ENCODE measurements around the gene MYO10. TPM values are rescaled to one million over a fixed set of nuclear protein-coding genes. Genes with fewer than 3 reads are reported as not detected.

The MYO10 gene
- total RNA-seq, 2 experiments from 2014 or later = 0.03 to 1.7 TPM

- no peak overlapping the region for H2AFZ ChIP-seq (ENCODE audit: low read length)
- BruUV-seq (replicated peaks) = no TSS peak
- no peak overlapping the region for H3K4me2 ChIP-seq (ENCODE audit: low read length)
- H3K9me2 ChIP-seq (ENCODE audit: insufficient read depth, low read length) = no peaks in the 10 kb centered on the region
- H3K79me2 ChIP-seq (ENCODE audit: insufficient read depth, low read depth, low read length) = no peaks in the 10 kb centered on the region
- ChIA-PET POLR2A (interaction anchor here (0.7 to 1.5 kb wide), 2 partner anchors 26 to 202 kb away, joined by 3 to 4 read pairs; no protein-coding TSS in a partner anchor), CTCF (ENCODE audit: unreplicated experiment) (no interaction called here)
- no peak overlapping the region for H3K27ac ChIP-seq (ENCODE audit: low read depth, low read length, poor library complexity, severe bottlenecking)
- intact Hi-C loops (cut with micrococcal nuclease; ENCODE audit: unreplicated experiment) = no loop called here
- TF ChIP-seq EZH2phosphoT487 (IDR thresholded peaks at IDR 0.05; ENCODE audit: borderline replicate concordance, low read depth, low read length) = no peak
- TF ChIP-seq CTCF (conservative IDR thresholded peaks at IDR 0.05; ENCODE audit: low read length) = no peak
- no peak overlapping the region for H3K4me3 ChIP-seq (ENCODE audit: low read depth, low read length, poor library complexity, severe bottlenecking)
- DNase-seq (ENCODE audit: low spot score) = no peak
- H4K20me1 ChIP-seq (ENCODE audit: insufficient read depth, low read length) = no peaks in the 10 kb centered on the region
- no peaks in the 10 kb centered on the region for H3K9me3 ChIP-seq (ENCODE audit: low read length)
- no peaks in the 10 kb centered on the region for H3K4me1 ChIP-seq (ENCODE audit: insufficient read depth, low read length, poor library complexity, severe bottlenecking)
- H3K36me3 ChIP-seq (ENCODE audit: insufficient read depth, low read length) = no peaks in the 10 kb centered on the region
Measured at GRCh38 chr5:16757146-16757545, 178.9 kb downstream of the MYO10 start.

GRCh38 chr5:16756692-16757091 lies 179.4 kb downstream of the MYO10 start:
- H3K4me1 ChIP-seq (ENCODE audit: insufficient read depth, low read length, poor library complexity, severe bottlenecking) = no peaks in the 10 kb centered on the region
- H3K79me2 ChIP-seq (ENCODE audit: insufficient read depth, low read depth, low read length) = no peaks in the 10 kb centered on the region
- H3K4me2 ChIP-seq (ENCODE audit: low read length) = no peak overlapping the region
- no peaks in the 10 kb centered on the region for H3K36me3 ChIP-seq (ENCODE audit: insufficient read depth, low read length)
- POLR2A ChIA-PET = interaction anchor here (0.7 to 1.5 kb wide), 2 partner anchors 27 to 202 kb away, joined by 3 to 4 read pairs; no protein-coding TSS in a partner anchor
- no peaks in the 10 kb centered on the region for H3K9me3 ChIP-seq (ENCODE audit: low read length)
- H4K20me1 ChIP-seq (ENCODE audit: insufficient read depth, low read length) = no peaks in the 10 kb centered on the region
- TF ChIP-seq CTCF (conservative IDR thresholded peaks at IDR 0.05; ENCODE audit: low read length) = no peak
- H2AFZ ChIP-seq (ENCODE audit: low read length) = no peak overlapping the region
- intact Hi-C loops (cut with micrococcal nuclease; ENCODE audit: unreplicated experiment) = no loop called here
- H3K27ac ChIP-seq (ENCODE audit: low read depth, low read length, poor library complexity, severe bottlenecking) = no peak overlapping the region
- H3K9me2 ChIP-seq (ENCODE audit: insufficient read depth, low read length) = no peaks in the 10 kb centered on the region
- H3K4me3 ChIP-seq (ENCODE audit: low read depth, low read length, poor library complexity, severe bottlenecking) = no peak overlapping the region
- no TSS peak for BruUV-seq (replicated peaks)
- DNase-seq (ENCODE audit: low spot score) = no peak
- CTCF ChIA-PET (ENCODE audit: unreplicated experiment) = no interaction called here

- Histone ChIP-seq H3K4me3 (ENCODE audit: low read depth, low read length, poor library complexity, severe bottlenecking) (no peak overlapping the region), H2AFZ (ENCODE audit: low read length) (no peak overlapping the region), H4K20me1 (ENCODE audit: insufficient read depth, low read length) (no peaks in the 10 kb centered on the region), H3K36me3 (ENCODE audit: insufficient read depth, low read length) (no peaks in the 10 kb centered on the region), H3K4me1 (ENCODE audit: insufficient read depth, low read length, poor library complexity, severe bottlenecking) (no peaks in the 10 kb centered on the region), H3K9me3 (ENCODE audit: low read length) (no peaks in the 10 kb centered on the region), H3K9me2 (ENCODE audit: insufficient read depth, low read length) (no peaks in the 10 kb centered on the region), H3K79me2 (ENCODE audit: insufficient read depth, low read depth, low read length) (no peaks in the 10 kb centered on the region), H3K4me2 (ENCODE audit: low read length) (no peak overlapping the region), H3K27ac (ENCODE audit: low read depth, low read length, poor library complexity, severe bottlenecking) (no peak overlapping the region)
- POLR2A ChIA-PET = no interaction called here
- DNase-seq (ENCODE audit: low spot score) = no peak
- TF ChIP-seq EZH2phosphoT487 (IDR thresholded peaks at IDR 0.05; ENCODE audit: borderline replicate concordance, low read depth, low read length) = no peak
- TF ChIP-seq CTCF (conservative IDR thresholded peaks at IDR 0.05; ENCODE audit: low read length) = no peak
- BruUV-seq (replicated peaks) = no TSS peak
- CTCF ChIA-PET (ENCODE audit: unreplicated experiment) = no interaction called here
- intact Hi-C loops (cut with micrococcal nuclease; ENCODE audit: unreplicated experiment) = no loop called here
Measured at GRCh38 chr5:16755641-16756040, 180.4 kb downstream of the MYO10 start.

All from OCI-LY7 (cell line).